Transverse colon (tissue), 4 donors: ENCODE measurements around the gene PLVAP. TPM values are rescaled to one million over a fixed set of nuclear protein-coding genes. Genes with fewer than 3 reads are reported as not detected.
A peak's percentile ranks its signal among the peaks of the same experiment; 100 is the strongest.

ENCODE experiments used
- DNase-seq: peaks from one replicate; pipeline ENCODE4 v3.0.0-alpha.2; 2019
- H3K27ac ChIP-seq, 4 donors: fragments of 200-600 bp; sonication (generic); 2 replicates each; pipeline ENCODE4 v1.5.1; 2016 to 2018; ENCODE audit warnings: inconsistent platforms in 4 of 4
- H3K27me3 ChIP-seq: fragments of 200-600 bp; sonication (generic); 2 replicates; pipeline ENCODE4 v1.5.1; 2017; ENCODE audit warnings: inconsistent platforms
- H3K36me3 ChIP-seq, 4 donors: fragments of 200-600 bp; sonication (generic); 2 replicates each; pipeline ENCODE4 v1.5.1; 2017 to 2019; ENCODE audit warnings: inconsistent platforms in 4 of 4
- H3K4me1 ChIP-seq, 4 donors: fragments of 200-600 bp; sonication (generic); 2 replicates each; pipeline ENCODE4 v1.5.1; 2017 to 2020; ENCODE audit warnings: inconsistent platforms in 4 of 4
- H3K4me3 ChIP-seq, 4 donors: fragments of 200-600 bp; sonication (generic); 1 replicate in 1 of 4; 2 replicates in 3 of 4; pipeline versions ENCODE4 v1.5.1 to v1.6.1; 2017 to 2019; ENCODE audit warnings: inconsistent platforms in 4 of 4
- H3K9me3 ChIP-seq, 2 donors: fragments of 200-600 bp; sonication (generic); 2 replicates each; pipeline ENCODE4 v1.5.1; 2017 to 2019; ENCODE audit warnings: inconsistent platforms in 2 of 2
- EP300 ChIP-seq: sonication (generic); formaldehyde crosslinking; IDR thresholded peaks from one replicate; pipeline ENCODE4 v1.6.1; 2017; ENCODE audit warnings: antibody characterized with exemption, low read depth
- POLR2A ChIP-seq: fragments of 450-650 bp; IDR thresholded peaks from one replicate; pipeline ENCODE4 v1.6.1; 2016; ENCODE audit warnings: antibody characterized with exemption, mild to moderate bottlenecking, moderate library complexity
- POLR2AphosphoS5 ChIP-seq, 3 donors: sonication (generic); formaldehyde crosslinking; IDR thresholded peaks; one replicate each; pipeline ENCODE4 v1.6.1; 2016; ENCODE audit warnings: antibody characterized with exemption in 3 of 3
- WGBS, 2 donors: methylation state at CpG; one replicate each; pipeline ENCODE4 v1.1.5; 2018; ENCODE audit warnings: low coverage in 1 of 2; 5-methylcytosine and 5-hydroxymethylcytosine counted together
- in situ Hi-C, 4 donors: fragments of 200-750 bp; cut with MboI; loops; one replicate each; pipeline versions ENCODE4 v1.15.0 to v1.15.1; 2017; ENCODE audit warnings: low sequenced_read_pairs in 3 of 4, low pct_ligation_motif_present in 1 of 4, low pct_unique_long_range_greater_than_20kb in 1 of 4
- intact Hi-C: fragments of 100-400 bp; cut with DNase I; formaldehyde crosslinking; loops from one replicate; pipeline ENCODE4 v1.15.1; 2023; ENCODE audit warnings: low total_unique reads
- total RNA-seq, 4 donors: library from RNA; depleted of rRNA; stranded (reverse); fragments of >200 nt; gene quantifications; one replicate each; pipeline ENCODE4 v1.1.0, GENCODE V29; 2016
- TF ChIP-seq, protein P1 (sequence below), 5 experiments: fragments of 200-600 bp in 3 of 5; fragments of 450-650 bp in 2 of 5; sonication (generic) in 3 of 5; IDR thresholded peaks; 1 replicate in 2 of 5; 2 replicates in 3 of 5; pipeline ENCODE4 v1.5.1; 2016 to 2017; ENCODE audit warnings: antibody characterized with exemption in 5 of 5, inconsistent platforms in 3 of 5, mild to moderate bottlenecking in 2 of 5, moderate library complexity in 1 of 5

Gene PLVAP
- total RNA-seq, 4 donors from 2014 or later: 3.0 to 37.0 (median 19.2) TPM

DNA sequence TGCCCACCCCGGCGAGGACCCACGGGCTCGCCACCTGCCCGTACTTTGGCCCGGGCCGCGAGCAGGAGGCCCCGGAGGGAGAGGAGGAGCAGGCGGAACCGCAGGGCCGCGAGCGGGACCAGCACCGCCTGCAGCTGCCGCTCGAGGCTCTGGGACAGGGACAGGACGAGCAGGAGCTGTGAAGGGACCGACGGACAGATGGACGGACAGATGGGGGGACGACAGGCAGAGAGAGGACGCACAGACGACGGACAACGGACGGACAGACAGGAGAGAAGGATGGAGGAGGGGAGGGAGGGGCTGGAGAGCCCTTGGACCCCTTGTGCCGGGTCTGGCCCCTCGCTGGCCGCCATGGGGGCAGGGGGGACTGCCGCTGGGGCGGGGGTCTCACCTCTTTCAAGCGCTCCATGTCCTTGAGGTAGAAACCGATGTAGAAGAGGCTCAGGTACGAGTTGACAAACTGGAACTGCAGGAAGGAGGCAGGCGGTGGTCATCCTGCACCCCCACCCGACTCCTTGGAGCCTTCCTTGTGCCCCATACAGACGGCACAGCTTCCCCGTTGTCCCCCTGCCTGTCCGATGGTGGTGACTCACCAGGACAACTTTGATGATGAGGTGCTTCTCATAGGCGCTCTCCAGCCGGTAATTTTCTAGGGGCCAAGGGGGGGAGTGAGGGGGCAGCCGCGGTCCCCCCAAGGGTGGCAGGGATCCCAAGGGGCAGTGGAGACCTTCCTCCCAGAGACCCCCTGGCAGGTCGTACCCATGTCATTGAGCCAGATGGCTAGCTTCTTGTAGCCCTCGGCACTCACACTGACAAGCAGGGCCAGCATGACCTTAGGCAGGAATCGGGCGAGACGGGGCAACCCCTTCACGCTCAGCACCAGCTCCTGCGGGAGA is 47.5 kb downstream of the PLVAP start:
- intact Hi-C loops (no loop called here), in situ Hi-C loops (no loop called here)
- TF ChIP-seq EP300 (no peak), POLR2A (no peak), POLR2AphosphoS5 (IDR thresholded peaks at IDR 0.05) (no peak)
- TF ChIP-seq, protein P1, sequence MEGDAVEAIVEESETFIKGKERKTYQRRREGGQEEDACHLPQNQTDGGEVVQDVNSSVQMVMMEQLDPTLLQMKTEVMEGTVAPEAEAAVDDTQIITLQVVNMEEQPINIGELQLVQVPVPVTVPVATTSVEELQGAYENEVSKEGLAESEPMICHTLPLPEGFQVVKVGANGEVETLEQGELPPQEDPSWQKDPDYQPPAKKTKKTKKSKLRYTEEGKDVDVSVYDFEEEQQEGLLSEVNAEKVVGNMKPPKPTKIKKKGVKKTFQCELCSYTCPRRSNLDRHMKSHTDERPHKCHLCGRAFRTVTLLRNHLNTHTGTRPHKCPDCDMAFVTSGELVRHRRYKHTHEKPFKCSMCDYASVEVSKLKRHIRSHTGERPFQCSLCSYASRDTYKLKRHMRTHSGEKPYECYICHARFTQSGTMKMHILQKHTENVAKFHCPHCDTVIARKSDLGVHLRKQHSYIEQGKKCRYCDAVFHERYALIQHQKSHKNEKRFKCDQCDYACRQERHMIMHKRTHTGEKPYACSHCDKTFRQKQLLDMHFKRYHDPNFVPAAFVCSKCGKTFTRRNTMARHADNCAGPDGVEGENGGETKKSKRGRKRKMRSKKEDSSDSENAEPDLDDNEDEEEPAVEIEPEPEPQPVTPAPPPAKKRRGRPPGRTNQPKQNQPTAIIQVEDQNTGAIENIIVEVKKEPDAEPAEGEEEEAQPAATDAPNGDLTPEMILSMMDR (IDR thresholded peaks at IDR 0.05): no peak
- WGBS, 2 donors: 58 to 66% methylated on average over 16 to 49 of the region's 51 CpGs
- Histone ChIP-seq H3K4me3 (peak overlapping the region in 2 of 4 donors; percentile 49 to 54), H3K4me1 (peaks cover 19 to 38% (median 31%) of the 10 kb centered on the region in 4 donors), H3K36me3 (no peaks in the 10 kb centered on the region), H3K9me3 (no peaks in the 10 kb centered on the region), H3K27ac (no peak overlapping the region), H3K27me3 (peaks cover 21% of the 10 kb centered on the region)
- DNase-seq: no peak

- Histone ChIP-seq H3K36me3 (no peaks in the 10 kb centered on the region), H3K27ac (peak overlapping the region; percentile 72 to 84 (median 78)), H3K9me3 (no peaks in the 10 kb centered on the region), H3K27me3 (peaks cover 21% of the 10 kb centered on the region), H3K4me1 (peaks cover 15 to 32% (median 25%) of the 10 kb centered on the region in 4 donors), H3K4me3 (peak overlapping the region; percentile 29 to 54 (median 40))
- DNase-seq: no peak
- in situ Hi-C loops: no loop called here
- intact Hi-C loops: no loop called here
- TF ChIP-seq EP300 (no peak), POLR2AphosphoS5 (IDR thresholded peaks at IDR 0.05) (no peak), POLR2A (no peak)
- TF ChIP-seq, protein P1 (IDR thresholded peaks at IDR 0.05): no peak
- 17% methylated on average over 47 of the region's 94 CpGs; no CpG with 5 or more reads in 1 of the 2 donors for WGBS, 2 donors
Measured at GRCh38 chr19:17328517-17329365, 48.4 kb downstream of the PLVAP start.

DNA sequence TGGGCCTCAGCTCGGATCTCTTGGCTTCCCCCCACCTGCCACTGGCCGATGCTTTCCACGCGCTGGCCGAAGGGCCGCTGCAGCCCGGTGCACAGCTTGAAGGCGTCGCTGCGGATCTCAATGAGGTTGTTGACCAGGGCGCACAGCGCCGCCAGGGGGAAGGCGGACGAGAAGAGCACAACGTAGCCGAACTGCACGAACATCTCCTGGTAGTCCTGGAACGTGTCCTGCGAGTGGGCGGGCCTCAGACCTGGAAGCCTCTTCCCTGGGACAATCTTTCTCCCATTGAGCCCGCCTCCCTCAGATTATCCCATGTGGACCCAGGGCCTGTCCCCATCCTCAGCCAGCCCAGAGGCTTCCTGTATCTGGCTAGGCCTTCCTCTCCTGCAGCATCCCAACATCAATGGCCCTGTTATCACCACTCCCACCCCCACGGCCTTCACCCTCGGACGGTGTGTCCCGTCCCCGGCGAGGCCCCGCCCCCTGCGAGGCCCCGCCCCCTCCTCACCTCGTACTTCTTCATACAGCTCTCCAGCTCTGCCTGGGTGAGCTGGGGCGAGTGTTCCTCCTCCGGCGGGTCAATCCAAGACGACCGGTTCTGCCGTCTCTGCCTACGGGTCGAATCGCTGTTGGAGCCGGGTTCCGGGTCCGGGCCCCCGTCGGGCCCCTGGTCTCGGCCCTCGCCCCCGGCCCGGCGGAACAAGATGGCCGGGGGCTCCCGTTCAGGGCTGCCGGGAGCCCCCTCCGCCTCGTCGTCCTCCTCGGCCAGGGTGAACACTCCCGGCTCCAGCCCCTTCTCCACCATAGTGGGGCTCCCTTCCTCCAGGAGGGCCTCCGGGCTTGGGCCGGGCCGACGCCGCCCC is 49.3 kb downstream of the PLVAP start:
- peak; percentile 89 for DNase-seq
- H3K4me1 ChIP-seq: peaks cover 13 to 28% (median 22%) of the 10 kb centered on the region in 4 donors
- intact Hi-C loops (no loop called here), in situ Hi-C loops (no loop called here)
- 25% methylated on average over 54 of the region's 64 CpGs; no CpG with 5 or more reads in 1 of the 2 donors for WGBS, 2 donors
- TF ChIP-seq POLR2A (peak; percentile 60), EP300 (no peak), POLR2AphosphoS5 (IDR thresholded peaks at IDR 0.05) (peak in 2 of 3 donors; percentile 44 to 52)
- TF ChIP-seq, protein P1 (IDR thresholded peaks at IDR 0.05): peak; percentile 28 to 82 (median 47)
- peak overlapping the region; percentile 29 to 54 (median 40) for H3K4me3 ChIP-seq
- H3K27ac ChIP-seq: peak overlapping the region; percentile 72 to 84 (median 78)
- H3K36me3 ChIP-seq: no peaks in the 10 kb centered on the region
- H3K9me3 ChIP-seq: no peaks in the 10 kb centered on the region
- peaks cover 21% of the 10 kb centered on the region for H3K27me3 ChIP-seq
